Osteoblast (primary cell): ENCODE measurements around the gene GADD45G. TPM values are rescaled to one million over a fixed set of nuclear protein-coding genes. Genes with fewer than 3 reads are reported as not detected.
A peak's percentile ranks its signal among the peaks of the same experiment; 100 is the strongest.

Source experiments
- DNase-seq: peaks from one replicate; pipeline ENCODE4 v3.0.0; 2011; ENCODE audit warnings: low spot score, mixed read lengths; ENCODE audit not compliant: insufficient read length; ENCODE audit errors: missing footprints
- H2AFZ ChIP-seq: 2 replicates; pipeline ENCODE4 v1.6.0; 2011; ENCODE audit warnings: mild to moderate bottlenecking, low read length
- H3K27ac ChIP-seq: 2 replicates; pipeline ENCODE4 v1.5.1; 2011; ENCODE audit warnings: mild to moderate bottlenecking, low read depth, low read length, moderate library complexity
- H3K27me3 ChIP-seq: 2 replicates; pipeline ENCODE4 v1.6.0; 2012; ENCODE audit warnings: mild to moderate bottlenecking, control low read depth, inconsistent platforms, low read length, moderate library complexity; ENCODE audit not compliant: insufficient read depth
- H3K36me3 ChIP-seq: 2 replicates; pipeline ENCODE4 v1.5.1; 2011; ENCODE audit warnings: mild to moderate bottlenecking, low read length, control low read depth, moderate library complexity; ENCODE audit not compliant: insufficient read depth
- H3K4me1 ChIP-seq: 2 replicates; pipeline ENCODE4 v1.5.1; 2011; ENCODE audit warnings: mild to moderate bottlenecking, low read length, control low read depth, moderate library complexity; ENCODE audit not compliant: insufficient read depth
- H3K4me2 ChIP-seq: 2 replicates; pipeline ENCODE4 v1.6.0; 2011; ENCODE audit warnings: mild to moderate bottlenecking, low read length; ENCODE audit not compliant: insufficient read depth
- H3K4me3 ChIP-seq: fragments of 200-600 bp; sonication (generic); 3 replicates; pipeline ENCODE4 v1.5.1; 2012; ENCODE audit warnings: mild to moderate bottlenecking, low read length, inconsistent platforms; ENCODE audit not compliant: insufficient read depth
- H3K79me2 ChIP-seq: 2 replicates; pipeline ENCODE4 v1.6.0; 2012; ENCODE audit warnings: mild to moderate bottlenecking, low read length, control low read depth, inconsistent platforms; ENCODE audit not compliant: insufficient read depth
- H3K9me3 ChIP-seq: 2 replicates; pipeline ENCODE4 v1.5.1; 2011; ENCODE audit warnings: low read depth, low read length, control low read depth
- H4K20me1 ChIP-seq: 2 replicates; pipeline ENCODE4 v1.6.0; 2012; ENCODE audit warnings: mild to moderate bottlenecking, low read length, control low read depth; ENCODE audit not compliant: insufficient read depth
- total RNA-seq: library from RNA; depleted of rRNA; stranded (reverse); fragments of >200 nt; gene quantifications from 2 replicates; pipeline ENCODE4 v1.2.3, GENCODE V29; 2012
- TF ChIP-seq, protein P1 (sequence below): IDR thresholded peaks from 2 replicates; pipeline ENCODE4 v1.5.1; 2011; ENCODE audit warnings: mild to moderate bottlenecking, low read depth, low read length, moderate library complexity; ENCODE audit errors: extremely low read depth

The GADD45G gene
- total RNA-seq, 1 donor = under 0.01 TPM

DNA sequence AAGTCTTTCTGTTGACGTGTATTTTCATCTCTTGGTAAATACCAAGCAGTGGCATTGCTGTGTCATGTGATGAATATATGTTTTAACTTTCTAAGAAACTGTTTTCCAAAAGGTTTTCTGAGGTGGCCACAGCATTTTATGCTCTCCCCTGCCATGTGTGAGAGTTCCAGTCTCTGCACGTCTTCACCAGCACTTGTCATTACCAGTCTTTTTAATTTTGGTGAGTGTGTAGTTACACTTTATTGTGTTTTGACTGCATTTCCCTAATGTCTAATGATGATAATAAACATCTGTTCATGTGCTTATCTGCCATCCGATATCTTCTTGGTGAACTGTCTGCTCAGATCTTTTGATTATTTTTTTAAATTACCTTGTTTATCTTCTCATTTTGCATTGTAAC, 27.4 kb upstream of the GADD45G start:
- no peaks in the 10 kb centered on the region for H3K27me3 ChIP-seq

DNA sequence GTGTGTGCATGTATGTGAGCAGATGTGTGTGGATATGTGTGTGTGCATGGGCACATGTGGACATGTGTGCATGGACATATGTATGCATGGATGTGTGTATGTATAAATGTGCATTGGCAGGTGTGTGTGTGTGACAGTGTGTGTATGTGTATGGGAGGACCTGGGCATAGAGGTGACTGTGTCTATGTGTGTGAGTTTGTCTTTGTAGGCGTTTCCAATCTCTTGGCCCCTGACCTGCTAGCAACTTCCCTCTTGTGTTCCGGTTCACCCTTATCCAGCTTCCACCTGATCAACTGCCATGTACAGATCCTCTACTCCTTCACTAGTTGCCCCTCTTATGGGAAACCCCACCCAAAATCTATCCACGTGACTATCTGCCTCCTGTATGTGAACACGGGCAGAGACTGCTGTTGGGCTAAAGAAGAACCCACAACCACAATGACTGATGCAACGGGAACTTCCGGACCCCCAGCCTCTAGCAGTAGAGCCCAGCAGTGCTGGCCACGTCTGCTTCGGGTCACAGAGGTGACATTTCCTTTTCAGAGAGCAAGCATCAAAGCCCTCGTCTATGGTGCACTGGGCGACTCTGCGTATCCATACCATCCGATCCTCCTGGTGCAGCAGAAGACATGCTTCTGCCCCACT, 24.9 kb upstream of the GADD45G start:
- no peaks in the 10 kb centered on the region for H3K79me2 ChIP-seq
- no peaks in the 10 kb centered on the region for H3K27me3 ChIP-seq
- H3K9me3 ChIP-seq = no peaks in the 10 kb centered on the region
- no peak overlapping the region for H3K4me2 ChIP-seq
- H3K27ac ChIP-seq = no peak overlapping the region
- H3K4me3 ChIP-seq = no peak overlapping the region
- H3K36me3 ChIP-seq = no peaks in the 10 kb centered on the region
- H4K20me1 ChIP-seq = no peaks in the 10 kb centered on the region
- TF ChIP-seq, protein P1, sequence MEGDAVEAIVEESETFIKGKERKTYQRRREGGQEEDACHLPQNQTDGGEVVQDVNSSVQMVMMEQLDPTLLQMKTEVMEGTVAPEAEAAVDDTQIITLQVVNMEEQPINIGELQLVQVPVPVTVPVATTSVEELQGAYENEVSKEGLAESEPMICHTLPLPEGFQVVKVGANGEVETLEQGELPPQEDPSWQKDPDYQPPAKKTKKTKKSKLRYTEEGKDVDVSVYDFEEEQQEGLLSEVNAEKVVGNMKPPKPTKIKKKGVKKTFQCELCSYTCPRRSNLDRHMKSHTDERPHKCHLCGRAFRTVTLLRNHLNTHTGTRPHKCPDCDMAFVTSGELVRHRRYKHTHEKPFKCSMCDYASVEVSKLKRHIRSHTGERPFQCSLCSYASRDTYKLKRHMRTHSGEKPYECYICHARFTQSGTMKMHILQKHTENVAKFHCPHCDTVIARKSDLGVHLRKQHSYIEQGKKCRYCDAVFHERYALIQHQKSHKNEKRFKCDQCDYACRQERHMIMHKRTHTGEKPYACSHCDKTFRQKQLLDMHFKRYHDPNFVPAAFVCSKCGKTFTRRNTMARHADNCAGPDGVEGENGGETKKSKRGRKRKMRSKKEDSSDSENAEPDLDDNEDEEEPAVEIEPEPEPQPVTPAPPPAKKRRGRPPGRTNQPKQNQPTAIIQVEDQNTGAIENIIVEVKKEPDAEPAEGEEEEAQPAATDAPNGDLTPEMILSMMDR = no peak
- DNase-seq = no peak
- no peak overlapping the region for H2AFZ ChIP-seq
- no peaks in the 10 kb centered on the region for H3K4me1 ChIP-seq

More for the DNA sequence above, 27.4 kb upstream of the GADD45G start:
- no peak for DNase-seq
- H3K4me1 ChIP-seq = no peaks in the 10 kb centered on the region
- H3K4me3 ChIP-seq = no peak overlapping the region
- no peak overlapping the region for H3K4me2 ChIP-seq
- H3K36me3 ChIP-seq = no peaks in the 10 kb centered on the region
- TF ChIP-seq, protein P1 = no peak
- H2AFZ ChIP-seq = no peak overlapping the region
- no peaks in the 10 kb centered on the region for H3K79me2 ChIP-seq
- H3K9me3 ChIP-seq = no peaks in the 10 kb centered on the region
- no peaks in the 10 kb centered on the region for H4K20me1 ChIP-seq
- H3K27ac ChIP-seq = no peak overlapping the region

DNA sequence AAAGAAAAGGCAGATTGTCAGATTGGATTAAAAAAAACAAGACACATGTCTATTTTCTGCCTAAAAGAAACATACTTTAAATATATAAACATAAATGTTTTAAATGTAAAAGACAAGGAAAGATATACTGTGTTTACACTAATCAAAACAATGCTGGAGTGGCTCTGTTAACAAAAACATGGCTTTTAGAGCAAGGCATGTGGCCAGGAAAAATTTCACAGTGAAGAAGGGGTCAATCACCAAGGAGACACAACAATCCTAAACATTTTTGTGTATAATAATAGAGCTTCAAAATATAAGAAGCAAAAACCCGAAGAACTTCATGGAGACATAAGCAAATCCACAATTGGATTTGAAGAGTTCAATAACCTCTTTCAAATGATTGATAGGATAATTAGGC, 18.5 kb upstream of the GADD45G start:
- Histone ChIP-seq H3K4me1 (no peaks in the 10 kb centered on the region), H2AFZ (no peak overlapping the region), H3K36me3 (no peaks in the 10 kb centered on the region), H3K4me2 (no peak overlapping the region), H3K27me3 (no peaks in the 10 kb centered on the region), H3K9me3 (no peaks in the 10 kb centered on the region), H3K79me2 (no peaks in the 10 kb centered on the region), H3K27ac (no peak overlapping the region), H3K4me3 (no peak overlapping the region), H4K20me1 (no peaks in the 10 kb centered on the region)
- DNase-seq = no peak
- TF ChIP-seq, protein P1 = no peak

DNA sequence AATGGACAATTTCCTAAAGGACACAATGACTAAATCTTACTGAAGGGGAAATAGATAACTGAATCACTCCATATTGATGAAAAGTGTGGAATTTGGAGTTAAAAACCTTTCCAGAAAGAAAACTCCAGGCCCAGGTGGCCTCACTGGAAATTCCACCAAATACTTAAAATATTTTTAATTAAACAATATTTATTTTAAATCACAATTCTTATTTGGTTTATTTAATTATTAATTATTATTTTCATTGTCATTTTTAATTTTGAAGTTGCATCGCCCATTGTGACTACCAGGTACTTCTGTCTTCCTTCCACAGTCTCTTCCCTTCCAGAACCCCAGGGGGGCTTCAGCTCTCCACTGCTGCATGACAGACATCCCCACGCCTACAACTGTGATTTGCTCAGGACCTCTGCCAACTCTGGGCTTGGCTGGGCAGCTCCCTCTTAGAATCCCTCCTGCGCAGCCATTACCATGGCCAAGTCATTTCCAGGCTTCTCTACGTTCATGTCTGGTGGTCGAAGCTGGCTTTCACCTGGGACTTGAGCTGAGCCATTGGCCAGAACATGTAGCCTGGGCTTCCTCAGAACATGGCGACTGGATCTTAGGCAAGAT, 16.4 kb upstream of the GADD45G start:
- H3K79me2 ChIP-seq = no peaks in the 10 kb centered on the region
- no peaks in the 10 kb centered on the region for H3K36me3 ChIP-seq
- H4K20me1 ChIP-seq = no peaks in the 10 kb centered on the region
- DNase-seq = peak; percentile 21
- no peak overlapping the region for H3K4me3 ChIP-seq
- H3K9me3 ChIP-seq = no peaks in the 10 kb centered on the region
- TF ChIP-seq, protein P1 = no peak
- no peak overlapping the region for H2AFZ ChIP-seq
- no peak overlapping the region for H3K27ac ChIP-seq
- H3K4me2 ChIP-seq = no peak overlapping the region
- H3K27me3 ChIP-seq = no peaks in the 10 kb centered on the region
- no peaks in the 10 kb centered on the region for H3K4me1 ChIP-seq
